GM19455 (cell line): ENCODE measurements around the gene RAG2.
"Not testable (repeated sequence)": the region's sequence is repeated elsewhere in the genome, so short reads cannot be mapped to it uniquely, and the experiment has no call there.

Experiments used
- ATAC-seq: cut with Tn5 transposase; IDR thresholded peaks from one replicate; pipeline ENCODE4 v1.9.1; 2021; ENCODE audit not compliant: unreplicated experiment

Gene RAG2

DNA sequence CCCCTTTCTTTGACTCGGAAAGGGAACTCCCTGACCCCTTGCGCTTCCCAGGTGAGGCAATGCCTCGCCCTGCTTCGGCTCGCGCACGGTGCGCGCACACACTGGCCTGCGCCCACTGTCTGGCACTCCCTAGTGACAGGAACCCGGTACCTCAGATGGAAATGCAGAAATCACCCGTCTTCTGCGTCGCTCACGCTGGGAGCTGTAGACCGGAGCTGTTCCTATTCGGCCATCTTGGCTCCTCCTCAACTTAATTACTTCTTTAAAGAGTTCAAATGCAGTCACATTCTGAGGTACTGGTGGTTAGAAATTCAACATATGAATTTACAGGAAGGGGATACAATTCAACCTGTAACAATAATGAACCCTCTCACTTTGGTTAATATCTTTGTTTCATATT lies 40.6 kb downstream of the RAG2 start:
- ATAC-seq: not testable (repeated sequence)

DNA sequence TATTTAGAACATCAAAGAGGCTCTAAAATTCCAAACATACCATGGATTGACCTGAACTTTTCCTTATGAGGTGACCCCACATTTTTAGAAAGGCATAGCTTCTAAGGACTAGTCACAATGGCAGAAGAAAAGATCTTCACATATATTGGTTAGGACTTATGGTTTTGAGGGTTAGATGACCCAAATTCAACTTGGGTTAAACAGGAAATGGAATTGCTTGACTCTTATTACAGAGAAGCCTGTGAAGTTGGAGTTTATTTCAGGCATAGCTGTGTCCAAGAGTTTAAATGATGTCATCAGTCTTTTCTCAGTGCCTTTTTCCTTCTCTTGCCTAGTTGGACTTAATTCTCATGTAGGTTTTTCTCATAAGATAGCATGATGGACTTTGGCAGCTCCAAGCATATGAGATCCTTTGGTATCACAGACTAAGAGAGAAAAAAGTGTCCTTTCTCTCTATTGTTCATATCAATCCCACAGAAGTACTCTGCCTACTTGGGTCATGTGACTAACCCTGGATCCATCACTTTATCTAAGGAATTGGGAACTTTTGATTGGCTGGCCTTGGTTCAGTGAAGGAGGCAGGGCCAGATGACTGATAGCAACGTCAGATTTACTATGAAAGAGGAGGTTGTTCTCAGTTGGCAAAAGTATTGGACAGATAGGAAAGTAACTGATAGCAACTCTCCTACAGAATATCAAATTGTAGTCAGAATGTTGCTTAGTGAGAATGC lies 47.5 kb downstream of the RAG2 start:
- no peak for ATAC-seq
